GM12878 (cell line): Measurements from ENCODE around the gene MID1. TPM values are rescaled to one million over a fixed set of nuclear protein-coding genes. Genes with fewer than 3 reads are reported as not detected.

ENCODE experiments used
- ATAC-seq: fragments of 200-7000 bp; cut with Tn5 transposase; 3 replicates; pipeline ENCODE4 v1.9.1; 2020; ENCODE audit warnings: mild to moderate bottlenecking, moderate library complexity
- BruUV-seq: library from RNA; stranded (reverse); fragments of 400-500 nt; replicated peaks from 2 replicates; lab custom pipeline; 2021; lab: Mats Ljungman, UMichigan
- CTCF ChIA-PET: fragments of 300-600 bp; sonication (Branson Sonifier 250); formaldehyde crosslinking; extraction: SDS; loops from one replicate; lab custom pipeline; 2021; ENCODE audit warnings: inconsistent platforms; lab: Yijun Ruan, JAX
- POLR2A ChIA-PET: fragments of 350-600 bp; formaldehyde crosslinking; extraction: SDS; loops from one replicate; lab custom pipeline; 2021; ENCODE audit warnings: inconsistent platforms; lab: Charles Lee
- RAD21 ChIA-PET: fragments of 300-600 bp; sonication (Branson Sonifier 250); formaldehyde crosslinking; loops from one replicate; lab custom pipeline; 2023; ENCODE audit warnings: antibody characterized with exemption; ENCODE audit not compliant: unreplicated experiment; lab: Charles Lee
- SMC1A ChIA-PET: fragments of 300-600 bp; sonication (Branson Sonifier 250); formaldehyde crosslinking; loops from one replicate; lab custom pipeline; 2023; ENCODE audit not compliant: unreplicated experiment, uncharacterized antibody; lab: Charles Lee
- DNase-seq: peaks from one replicate; pipeline ENCODE4 v3.0.0-alpha.2; 2011; ENCODE audit warnings: low read depth, low spot score
- FAIRE-seq: peaks from 3 replicates; lab custom pipeline; 2011; peaks lifted over from hg19 to GRCh38; lab: Jason Lieb, UNC
- H2AFZ ChIP-seq: 2 replicates; pipeline ENCODE4 v1.6.0; 2011; ENCODE audit warnings: low read depth, low read length, control low read depth; ENCODE audit not compliant: control insufficient read depth
- H3K27ac ChIP-seq: 2 replicates; pipeline ENCODE4 v1.5.1; 2011; ENCODE audit warnings: control low read depth; ENCODE audit not compliant: control insufficient read depth, insufficient read depth
- H3K27me3 ChIP-seq, 2 experiments: replicated peaks in 1 of 2; 2 replicates each; pipeline versions ENCODE4 v1.6.0 to v1.6.1; 2011; ENCODE audit warnings: low read length in 1 of 2; ENCODE audit not compliant: control insufficient read depth in 2 of 2, insufficient read depth in 2 of 2
- H3K36me3 ChIP-seq, 2 experiments: 2 replicates each; pipeline ENCODE4 v1.5.1; 2011; ENCODE audit warnings: low read length in 1 of 2; ENCODE audit not compliant: control insufficient read depth in 2 of 2, insufficient read depth in 2 of 2
- H3K4me1 ChIP-seq: 2 replicates; pipeline ENCODE4 v1.6.1; 2011; ENCODE audit warnings: mild to moderate bottlenecking, low read length, moderate library complexity, mixed read lengths; ENCODE audit not compliant: control insufficient read depth, insufficient read depth
- H3K4me2 ChIP-seq: 2 replicates; pipeline ENCODE4 v1.6.0; 2011; ENCODE audit warnings: control low read depth; ENCODE audit not compliant: control insufficient read depth, insufficient read depth
- H3K4me3 ChIP-seq: fragments of 200-600 bp; sonication (generic); 2 replicates; pipeline ENCODE4 v1.5.1; 2016
- H3K79me2 ChIP-seq: 2 replicates; pipeline ENCODE4 v1.6.0; 2011; ENCODE audit warnings: low read length; ENCODE audit not compliant: control insufficient read depth, insufficient read depth
- H3K9ac ChIP-seq: 2 replicates; pipeline ENCODE4 v1.8.0; 2011; ENCODE audit warnings: low read length, control low read depth, mixed read lengths; ENCODE audit not compliant: control insufficient read depth, insufficient read depth
- H3K9me3 ChIP-seq: replicated peaks from 3 replicates; pipeline ENCODE4 v1.5.1; 2011; ENCODE audit warnings: mild to moderate bottlenecking, low read length; ENCODE audit not compliant: control insufficient read depth, insufficient read depth
- H4K20me1 ChIP-seq: 2 replicates; pipeline ENCODE4 v1.6.0; 2011; ENCODE audit not compliant: control insufficient read depth, insufficient read depth
- BACH1 ChIP-seq: fragments of 450-650 bp; IDR thresholded peaks from 2 replicates; pipeline ENCODE4 v1.6.1; 2017; ENCODE audit warnings: mild to moderate bottlenecking, borderline replicate concordance
- BCL11A ChIP-seq: IDR thresholded peaks from 2 replicates; pipeline ENCODE4 v1.6.1; 2011; ENCODE audit warnings: low read depth, low read length
- BRCA1 ChIP-seq: IDR thresholded peaks from 2 replicates; pipeline ENCODE4 v1.6.1; 2011; ENCODE audit warnings: low read depth, low read length, improper control_type of control experiment
- CREM ChIP-seq: IDR thresholded peaks from 2 replicates; pipeline ENCODE4 v1.6.1; 2014; ENCODE audit warnings: antibody characterized with exemption, low read depth
- E4F1 ChIP-seq: fragments of 450-650 bp; IDR thresholded peaks from 2 replicates; pipeline ENCODE4 v1.6.1; 2018; ENCODE audit warnings: borderline replicate concordance, mild to moderate bottlenecking; ENCODE audit not compliant: partially characterized antibody
- FOXK2 ChIP-seq: fragments of 450-650 bp; IDR thresholded peaks from 2 replicates; pipeline ENCODE4 v1.6.1; 2017; ENCODE audit warnings: mild to moderate bottlenecking, moderate library complexity
- HCFC1 ChIP-seq: fragments of 150-350 bp; IDR thresholded peaks from 2 replicates; pipeline ENCODE4 v1.6.1; 2014; ENCODE audit warnings: low read length
- MLLT1 ChIP-seq: fragments of 450-650 bp; IDR thresholded peaks from 2 replicates; pipeline ENCODE4 v1.6.1; 2016; ENCODE audit warnings: mild to moderate bottlenecking
- MTA3 ChIP-seq: IDR thresholded peaks from 2 replicates; pipeline ENCODE4 v1.6.1; 2012; ENCODE audit warnings: low read length, inconsistent platforms, borderline replicate concordance
- MXI1 ChIP-seq: fragments of 150-350 bp; IDR thresholded peaks from 2 replicates; pipeline ENCODE4 v1.6.1; 2011; ENCODE audit warnings: low read depth, mild to moderate bottlenecking, inconsistent platforms, low read length, improper control_type of control experiment
- NKRF ChIP-seq: fragments of 450-650 bp; conservative IDR thresholded peaks from 2 replicates; pipeline ENCODE4 v1.6.1; 2017; ENCODE audit warnings: mild to moderate bottlenecking, moderate library complexity
- NR2C2 ChIP-seq: IDR thresholded peaks from 2 replicates; pipeline ENCODE4 v1.6.1; 2011; ENCODE audit warnings: borderline replicate concordance, low read depth; ENCODE audit not compliant: control insufficient read depth, insufficient read length
- PAX5 ChIP-seq: IDR thresholded peaks from 2 replicates; pipeline ENCODE4 v1.6.1; 2011; ENCODE audit warnings: low read depth, low read length, borderline replicate concordance
- RELA ChIP-seq: fragments of 450-650 bp; IDR thresholded peaks from 2 replicates; pipeline ENCODE4 v1.8.0; 2014; ENCODE audit warnings: borderline replicate concordance; ENCODE audit not compliant: partially characterized antibody
- TCF12 ChIP-seq: IDR thresholded peaks from 2 replicates; pipeline ENCODE4 v1.6.1; 2011; ENCODE audit warnings: low read depth, mild to moderate bottlenecking, low read length
- USF1 ChIP-seq: IDR thresholded peaks from 2 replicates; pipeline ENCODE4 v1.6.1; 2011; ENCODE audit warnings: borderline replicate concordance, low read depth, mild to moderate bottlenecking, moderate library complexity, mixed read lengths, low read length; ENCODE audit not compliant: insufficient read depth; ENCODE audit errors: extremely low read length
- WGBS: methylation state at CpG from one replicate; pipeline ENCODE4 v1.1.6; 2016; ENCODE audit warnings: low lambda C conversion rate; ENCODE audit not compliant: insufficient replicate concordance, insufficient coverage; ENCODE audit errors: missing lambda C conversion rate; 5-methylcytosine and 5-hydroxymethylcytosine counted together
- in situ Hi-C: fragments of 300-500 bp; cut with MboI; formaldehyde crosslinking; loops from 9 replicates; pipeline ENCODE4 v1.14.3; 2018; ENCODE audit warnings: mixed read lengths
- intact Hi-C: fragments of 100-400 bp; cut with micrococcal nuclease; formaldehyde crosslinking; loops from one replicate; pipeline ENCODE4 v1.14.2; 2022; ENCODE audit not compliant: unreplicated experiment
- polyA plus RNA-seq, 11 experiments: library from polyadenylated mRNA; depleted of rRNA in 4 of 11; unstranded in 6 of 11; stranded (reverse) in 5 of 11; fragments of >200 nt; fragmentation: Nextera tagmentation in 4 of 11; fragmentation: Illumina TruSeq in 1 of 11; extraction: Ambion mirVana in 4 of 11; extraction: Trizol in 1 of 11; gene quantifications; 1 replicate in 1 of 11; 2 replicates in 10 of 11; pipeline versions ENCODE4 v1.2.1 to v1.2.3, GENCODE V29; 2011 to 2016; ENCODE audit warnings: inconsistent platforms in 2 of 11, missing spikeins in 2 of 11, low read depth in 1 of 11
- total RNA-seq, 4 experiments: library from RNA; depleted of rRNA in 3 of 4; stranded (reverse); fragments of >200 nt in 3 of 4; fragmentation: Illumina TruSeq in 1 of 4; extraction: Trizol in 1 of 4; gene quantifications; 2 replicates each; pipeline versions ENCODE4 v1.2.1 to v1.2.3, GENCODE V29; 2013 to 2021

Gene MID1
- total and polyA plus RNA-seq, 10 of the 15 experiments (the other 5 are each of a cell fraction or from before 2014, with no cell fraction given) = 0.04 to 0.51 (median 0.14) TPM; not detected in 1

- TF ChIP-seq RELA (no peak), TCF12 (no peak)
- TF ChIP-seq, all 136 proteins: peak for 0
Observed at GRCh38 chrX:10484683-10485247, 135.6 kb downstream of the MID1 start (continued).

- BruUV-seq = no TSS peak
- Histone ChIP-seq H2AFZ (no peak overlapping the region), H3K27ac (no peak overlapping the region), H3K4me3 (no peak overlapping the region), H4K20me1 (no peaks in the 10 kb centered on the region), H3K4me2 (no peak overlapping the region), H3K79me2 (no peaks in the 10 kb centered on the region), H3K27me3 (no peaks in the 10 kb centered on the region), H3K9me3 (no peaks in the 10 kb centered on the region), H3K36me3 (no peaks in the 10 kb centered on the region), H3K9ac (no peak overlapping the region), H3K4me1 (no peaks in the 10 kb centered on the region)
- FAIRE-seq = no peak
- no peak for DNase-seq
- no peak for ATAC-seq
- in situ Hi-C loops = no loop called here
- ChIA-PET CTCF (no interaction called here), SMC1A (no interaction called here), POLR2A (no interaction called here), RAD21 (no interaction called here)
- 21% methylated on average over 9 of the region's 9 CpGs for WGBS
- intact Hi-C loops = no loop called here
- TF ChIP-seq PAX5 (no peak), BACH1 (no peak), FOXK2 (no peak), MXI1 (no peak), HCFC1 (no peak), NR2C2 (no peak), USF1 (no peak), MLLT1 (no peak), BRCA1 (no peak), CREM (no peak), NKRF (no peak), MTA3 (no peak), BCL11A (no peak), E4F1 (no peak)
Observed at GRCh38 chrX:10483191-10483831, 137.1 kb downstream of the MID1 start.
